H1 (cell line): ENCODE data around the gene SHMT2. TPM values are rescaled to one million over a fixed set of nuclear protein-coding genes. Genes with fewer than 3 reads are reported as not detected.

Source experiments
- CTCF ChIA-PET: fragments of 300-600 bp; sonication (Branson Sonifier 250); formaldehyde crosslinking; loops from one replicate; lab custom pipeline; 2021; ENCODE audit not compliant: partially characterized antibody; lab: Charles Lee
- POLR2A ChIA-PET: fragments of 300-600 bp; sonication (Branson Sonifier 250); formaldehyde crosslinking; loops from one replicate; lab custom pipeline; 2021; ENCODE audit warnings: inconsistent platforms; ENCODE audit not compliant: partially characterized antibody; lab: Charles Lee
- DNase-seq, 2 experiments: peaks; one replicate each; pipeline versions ENCODE4 v3.0.0 to v3.0.0-alpha.2; 2010 to 2022; ENCODE audit warnings: low spot score in 2 of 2, low read depth in 1 of 2, mixed read lengths in 1 of 2
- FAIRE-seq: peaks from 2 replicates; lab custom pipeline; 2011; peaks lifted over from hg19 to GRCh38; lab: Jason Lieb, UNC
- H2AFZ ChIP-seq: 2 replicates; pipeline ENCODE4 v1.8.1; 2012; ENCODE audit warnings: low read length, inconsistent platforms
- H2AK5ac ChIP-seq: 2 replicates; pipeline ENCODE4 v1.6.1; 2013; ENCODE audit warnings: low read depth, low read length
- H2BK120ac ChIP-seq: replicated peaks from 2 replicates; pipeline ENCODE3; 2013; ENCODE audit warnings: low read depth, low read length, inconsistent platforms
- H2BK12ac ChIP-seq: 2 replicates; pipeline ENCODE4 v1.6.1; 2013; ENCODE audit warnings: low read depth, low read length
- H2BK15ac ChIP-seq: 2 replicates; pipeline ENCODE4 v1.6.1; 2013; ENCODE audit warnings: low read length
- H2BK20ac ChIP-seq: 2 replicates; pipeline ENCODE4 v1.6.1; 2013; ENCODE audit warnings: low read length
- H2BK5ac ChIP-seq: 2 replicates; pipeline ENCODE4 v1.6.1; 2013; ENCODE audit warnings: low read depth, low read length
- H3K14ac ChIP-seq: 2 replicates; pipeline ENCODE4 v1.6.1; 2013; ENCODE audit warnings: inconsistent platforms; ENCODE audit not compliant: insufficient read length
- H3K18ac ChIP-seq: 2 replicates; pipeline ENCODE4 v1.6.1; 2013; ENCODE audit warnings: low read length; ENCODE audit errors: extremely low read depth
- H3K23ac ChIP-seq: 2 replicates; pipeline ENCODE4 v1.6.1; 2013; ENCODE audit warnings: inconsistent platforms; ENCODE audit not compliant: insufficient read length
- H3K23me2 ChIP-seq: 2 replicates; pipeline ENCODE4 v1.6.1; 2013; ENCODE audit warnings: low read depth, low read length
- H3K27ac ChIP-seq: 2 replicates; pipeline ENCODE4 v1.6.1; 2011; ENCODE audit warnings: low read depth, low read length, inconsistent platforms
- H3K27me3 ChIP-seq, 4 experiments: replicated peaks in 1 of 4; 1 replicate in 1 of 4; 2 replicates in 3 of 4; pipeline versions ENCODE4 v1.6.1 to v1.8.1; 2011 to 2013; ENCODE audit warnings: low read length in 3 of 4, mild to moderate bottlenecking in 3 of 4, inconsistent platforms in 2 of 4, mixed read lengths in 2 of 4, moderate library complexity in 1 of 4; ENCODE audit not compliant: control insufficient read depth in 3 of 4, insufficient read depth in 3 of 4; ENCODE audit errors: extremely low read depth in 1 of 4
- H3K36me3 ChIP-seq, 4 experiments: 2 replicates each; pipeline versions ENCODE4 v1.6.1 to v1.8.1; 2011 to 2013; ENCODE audit warnings: mild to moderate bottlenecking in 4 of 4, low read length in 3 of 4, moderate library complexity in 2 of 4, control low read depth in 1 of 4, inconsistent platforms in 1 of 4; ENCODE audit not compliant: insufficient read depth in 4 of 4, control insufficient read depth in 2 of 4
- H3K4ac ChIP-seq: replicated peaks from 2 replicates; pipeline ENCODE3; 2013; ENCODE audit warnings: low read length, low read depth, mixed read lengths, inconsistent platforms; ENCODE audit not compliant: insufficient read length
- H3K4me1 ChIP-seq, 4 experiments: replicated peaks in 1 of 4; 1 replicate in 1 of 4; 2 replicates in 3 of 4; pipeline versions ENCODE4 v1.6.1 to v1.8.1; 2011 to 2013; ENCODE audit warnings: low read length in 3 of 4, inconsistent platforms in 2 of 4, mixed read lengths in 1 of 4; ENCODE audit not compliant: insufficient read depth in 4 of 4, control insufficient read depth in 3 of 4
- H3K4me2 ChIP-seq, 2 experiments: 2 replicates each; pipeline versions ENCODE4 v1.6.1 to v1.8.1; 2011 to 2013; ENCODE audit warnings: low read depth in 2 of 2, low read length in 2 of 2, control low read depth in 1 of 2, inconsistent platforms in 1 of 2, mild to moderate bottlenecking in 1 of 2; ENCODE audit not compliant: insufficient read depth in 1 of 2
- H3K4me3 ChIP-seq, 4 experiments: fragments of 200-600, 300-600 bp in 1 of 4; sonication (generic), shearing (Covaris generic), sonication (Bioruptor Twin) in 1 of 4; 2 replicates each; pipeline versions ENCODE4 v1.5.1 to v1.8.1; 2011 to 2016; ENCODE audit warnings: low read length in 4 of 4, low read depth in 3 of 4, control low read depth in 2 of 4, inconsistent platforms in 2 of 4, mild to moderate bottlenecking in 2 of 4, mixed read lengths in 1 of 4, moderate library complexity in 1 of 4; ENCODE audit not compliant: insufficient read depth in 2 of 4; ENCODE audit errors: extremely low read depth in 1 of 4
- H3K56ac ChIP-seq: replicated peaks from 2 replicates; pipeline ENCODE3; 2013; ENCODE audit warnings: low read depth, mild to moderate bottlenecking, mixed read lengths, low read length, inconsistent platforms; ENCODE audit not compliant: insufficient read length
- H3K79me1 ChIP-seq: 2 replicates; pipeline ENCODE4 v1.6.1; 2013; ENCODE audit warnings: low read depth, low read length, control low read depth
- H3K79me2 ChIP-seq, 2 experiments: 2 replicates each; pipeline versions ENCODE4 v1.6.1 to v1.8.1; 2012 to 2013; ENCODE audit warnings: low read length in 2 of 2, mild to moderate bottlenecking in 2 of 2, inconsistent platforms in 1 of 2; ENCODE audit not compliant: insufficient read depth in 2 of 2, control insufficient read depth in 1 of 2
- H3K9ac ChIP-seq, 4 experiments: replicated peaks in 1 of 4; 1 replicate in 1 of 4; 2 replicates in 3 of 4; pipeline versions ENCODE4 v1.6.1 to v1.8.1; 2011 to 2013; ENCODE audit warnings: low read depth in 3 of 4, low read length in 3 of 4, control low read depth in 2 of 4, mild to moderate bottlenecking in 2 of 4, moderate library complexity in 2 of 4, inconsistent platforms in 1 of 4; ENCODE audit errors: extremely low read depth in 1 of 4
- H3K9me3 ChIP-seq, 2 experiments: 2 replicates each; pipeline versions ENCODE4 v1.6.1 to v1.8.1; 2012 to 2013; ENCODE audit warnings: mild to moderate bottlenecking in 2 of 2, moderate library complexity in 2 of 2, control low read depth in 1 of 2, inconsistent platforms in 1 of 2, low read depth in 1 of 2, low read length in 1 of 2, mixed read lengths in 1 of 2; ENCODE audit not compliant: insufficient read depth in 2 of 2
- H4K20me1 ChIP-seq, 2 experiments: replicated peaks in 1 of 2; 2 replicates each; pipeline versions ENCODE3 to v1.8.1; 2011 to 2013; ENCODE audit warnings: inconsistent platforms in 2 of 2, low read length in 2 of 2, mild to moderate bottlenecking in 1 of 2; ENCODE audit not compliant: insufficient read depth in 2 of 2, control insufficient read depth in 1 of 2
- H4K5ac ChIP-seq: 2 replicates; pipeline ENCODE4 v1.6.1; 2013; ENCODE audit warnings: low read length, low read depth, mixed read lengths, inconsistent platforms; ENCODE audit not compliant: insufficient read length
- H4K8ac ChIP-seq: 2 replicates; pipeline ENCODE4 v1.8.0; 2013; ENCODE audit warnings: mild to moderate bottlenecking, moderate library complexity, low read length, inconsistent platforms; ENCODE audit not compliant: insufficient read depth; ENCODE audit errors: extremely low read depth
- H4K91ac ChIP-seq: replicated peaks from 2 replicates; pipeline ENCODE3; 2013; ENCODE audit warnings: low read length, mixed read lengths, inconsistent platforms; ENCODE audit not compliant: insufficient read length
- EGR1 ChIP-seq: IDR thresholded peaks from 2 replicates; pipeline ENCODE4 v1.6.1; 2011; ENCODE audit warnings: low read depth, low read length, borderline replicate concordance
- JUND ChIP-seq: IDR thresholded peaks from 2 replicates; pipeline ENCODE4 v1.6.1; 2011; ENCODE audit warnings: mild to moderate bottlenecking, improper control_type of control experiment, low read length
- USF2 ChIP-seq: IDR thresholded peaks from 2 replicates; pipeline ENCODE4 v1.6.1; 2011; ENCODE audit warnings: low read length, improper control_type of control experiment
- WGBS, 2 experiments: shearing (Covaris generic) in 1 of 2; methylation state at CpG; one replicate each; pipeline versions ENCODE4 v1.1.6 to v1.1.7; 2013 to 2015; ENCODE audit warnings: low lambda C conversion rate in 2 of 2, mixed read lengths in 2 of 2, inconsistent platforms in 1 of 2, low coverage in 1 of 2, missing lambda C conversion rate in 1 of 2; ENCODE audit not compliant: insufficient replicate concordance in 2 of 2, insufficient coverage in 1 of 2, insufficient read length in 1 of 2; ENCODE audit errors: extremely low coverage in 1 of 2, missing lambda C conversion rate in 1 of 2; 5-methylcytosine and 5-hydroxymethylcytosine counted together
- polyA plus RNA-seq, 7 experiments: library from polyadenylated mRNA; depleted of rRNA in 3 of 7; stranded (reverse) in 5 of 7; unstranded in 2 of 7; fragments of >200 nt in 5 of 7; fragments of 200-250 nt in 2 of 7; gene quantifications; 1 replicate in 5 of 7; 2 replicates in 1 of 7; 4 replicates in 1 of 7; pipeline versions ENCODE4 v1.2.1 to v1.2.3, GENCODE V29; 2011 to 2013; ENCODE audit warnings: missing spikeins in 2 of 7, mixed read lengths in 2 of 7
- total RNA-seq: library from RNA; stranded (reverse); fragmentation: NEBNext Ultra II Directional; extraction: Animal tissue kit (Norgen Biotek cat#: 25700); gene quantifications from 2 replicates; pipeline ENCODE4 v1.2.1, GENCODE V29; 2021

The SHMT2 gene
- total and polyA plus RNA-seq, 2 of the 8 experiments (the other 6 are each of a cell fraction or from before 2014, with no cell fraction given): 274 to 520 TPM

- H3K14ac ChIP-seq: no peak overlapping the region
- H3K9me3 ChIP-seq: no peaks in the 10 kb centered on the region
- H4K20me1 ChIP-seq: no peaks in the 10 kb centered on the region
- no peaks in the 10 kb centered on the region for H3K79me2 ChIP-seq
- 0 out of 7 replicates have a peak, but pooled peaks cover 0 to 2% (median 0%) of the 10 kb centered on the region in 4 experiments for H3K4me1 ChIP-seq
- H3K4me3 ChIP-seq: no peak overlapping the region
- H3K4me2 ChIP-seq: no peak overlapping the region
- TF ChIP-seq JUND: peak; percentile 75; the same call in 1 of the 2 replicates
- no peak for TF ChIP-seq USF2
- peak; percentile 42; the same call in 1 of the 2 replicates for TF ChIP-seq EGR1
- TF ChIP-seq, all 59 proteins: peak for 2
- no peak overlapping the region for H2BK120ac ChIP-seq
- no peak overlapping the region for H4K8ac ChIP-seq
- H2BK20ac ChIP-seq: no peak overlapping the region
- no peak for DNase-seq
- ChIA-PET POLR2A (interaction anchor here (0.7 to 0.8 kb wide), 2 partner anchors 121 to 175 kb away, joined by 3 to 4 read pairs; no protein-coding TSS in a partner anchor), CTCF (interaction anchor here (1.0 to 1.1 kb wide), 2 partner anchors 175 to 182 kb away, joined by 4 to 5 read pairs; partner anchors contain the start of gene INHBE)
- no peak overlapping the region for H4K91ac ChIP-seq
- no peak overlapping the region for H3K23ac ChIP-seq
- H3K18ac ChIP-seq: no peak overlapping the region
- no peak overlapping the region for H2BK5ac ChIP-seq
- peaks cover 0 to 8% (median 4%) of the 10 kb centered on the region in 4 experiments; a peak in 5 of 8 replicates for H3K36me3 ChIP-seq
- no peaks in the 10 kb centered on the region for H3K27me3 ChIP-seq
- H2BK15ac ChIP-seq: no peak overlapping the region
- no peak for FAIRE-seq
- H3K23me2 ChIP-seq: no peaks in the 10 kb centered on the region
- H3K9ac ChIP-seq: no peak overlapping the region
- no peak overlapping the region for H2AK5ac ChIP-seq
- no peak overlapping the region for H3K4ac ChIP-seq
- no peak overlapping the region for H4K5ac ChIP-seq
- no peak overlapping the region for H3K27ac ChIP-seq
- no peak overlapping the region for H3K56ac ChIP-seq
- H2AFZ ChIP-seq: no peak overlapping the region
- H2BK12ac ChIP-seq: no peak overlapping the region
- H3K79me1 ChIP-seq: no peaks in the 10 kb centered on the region
- 85% methylated on average over 9 of the region's 9 CpGs; no CpG with 5 or more reads in 1 of the 2 experiments for whole genome bisulfite sequencing, 2 experiments
Observed at GRCh38 chr12:57280211-57281062, 50.9 kb downstream of the SHMT2 start.
